H1 (cell line): Measurements from ENCODE around the gene HS6ST2. TPM values are rescaled to one million over a fixed set of nuclear protein-coding genes. Genes with fewer than 3 reads are reported as not detected.

ENCODE experiments used
- RAD21 ChIP-seq, 2 experiments: IDR thresholded peaks in 1 of 2; conservative IDR thresholded peaks in 1 of 2; 2 replicates each; pipeline ENCODE4 v1.6.1; 2011; ENCODE audit warnings: low read depth in 2 of 2, low read length in 2 of 2, improper control_type of control experiment in 1 of 2, inconsistent platforms in 1 of 2, mild to moderate bottlenecking in 1 of 2, moderate library complexity in 1 of 2
- TBP ChIP-seq: IDR thresholded peaks from 2 replicates; pipeline ENCODE4 v1.6.1; 2011; ENCODE audit warnings: low read depth, low read length, improper control_type of control experiment
- polyA plus RNA-seq, 7 experiments: library from polyadenylated mRNA; depleted of rRNA in 3 of 7; stranded (reverse) in 5 of 7; unstranded in 2 of 7; fragments of >200 nt in 5 of 7; fragments of 200-250 nt in 2 of 7; gene quantifications; 1 replicate in 5 of 7; 2 replicates in 1 of 7; 4 replicates in 1 of 7; pipeline versions ENCODE4 v1.2.1 to v1.2.3, GENCODE V29; 2011 to 2013; ENCODE audit warnings: missing spikeins in 2 of 7, mixed read lengths in 2 of 7
- total RNA-seq: library from RNA; stranded (reverse); fragmentation: NEBNext Ultra II Directional; extraction: Animal tissue kit (Norgen Biotek cat#: 25700); gene quantifications from 2 replicates; pipeline ENCODE4 v1.2.1, GENCODE V29; 2021

The HS6ST2 gene
- total and polyA plus RNA-seq, 2 of the 8 experiments (the other 6 are each of a cell fraction or from before 2014, with no cell fraction given) = 3.9 TPM

DNA sequence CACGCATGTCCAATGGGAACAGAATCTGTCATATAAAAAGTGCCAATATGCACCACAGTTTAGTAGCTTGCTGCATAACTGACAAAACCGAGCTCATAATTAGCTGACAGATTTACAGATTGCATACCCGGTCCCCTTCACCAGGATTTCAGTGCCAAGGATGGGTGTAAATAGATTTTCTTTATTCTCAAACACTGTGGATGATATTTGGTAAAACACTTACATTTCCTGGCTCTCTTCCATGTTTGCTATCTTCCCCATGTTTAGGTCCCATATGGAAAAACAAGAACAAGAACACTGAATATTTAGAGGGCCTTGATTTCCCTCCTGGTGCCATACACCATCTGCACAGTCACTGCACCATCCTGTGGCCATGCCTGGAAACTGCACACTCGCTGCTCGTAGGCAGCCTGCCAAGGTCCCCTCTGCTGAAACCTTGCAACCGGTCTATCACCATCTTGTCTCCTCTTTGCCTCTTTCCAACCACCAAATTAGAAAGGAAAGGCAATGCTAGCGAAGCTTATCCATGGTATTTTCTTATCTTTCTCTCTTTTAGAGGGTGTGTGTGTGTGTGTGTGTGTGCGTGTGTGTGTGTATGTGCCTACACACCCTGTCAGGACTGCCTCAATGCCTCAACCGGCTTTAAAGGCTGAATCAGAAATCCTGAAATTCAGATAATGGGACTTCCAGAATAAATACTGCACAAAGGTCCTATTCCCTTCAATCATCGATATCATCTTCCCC lies 345.4 kb downstream of the HS6ST2 start (continued):
- TF ChIP-seq TBP = no peak
- peak; percentile 82 to 84 for TF ChIP-seq RAD21 (IDR thresholded peaks at IDR 0.05 in 1 of 2, conservative IDR thresholded peaks at IDR 0.05 in 1 of 2; ENCODE audit: low read depth in 2 of 2, low read length in 2 of 2)
